AG20443 (cell line): Measurements from ENCODE around the gene NDFIP2.
A peak's percentile ranks its signal among the peaks of the same experiment; 100 is the strongest.

Experiments
- DNase-seq: peaks from one replicate; pipeline ENCODE4 v3.0.0; 2012; ENCODE audit warnings: low spot score, mixed read lengths

The NDFIP2 gene

GRCh38 chr13:79496188-79496587 lies 15.2 kb downstream of the NDFIP2 start:
- no peak for DNase-seq

- no peak for DNase-seq
These were observed 16.1 kb downstream of the NDFIP2 start for GRCh38 chr13:79497064-79497463.

- no peak for DNase-seq
These were observed 16.9 kb downstream of the NDFIP2 start for GRCh38 chr13:79497852-79498251.

GRCh38 chr13:79500829-79501228 lies 19.9 kb downstream of the NDFIP2 start:
- DNase-seq = no peak

GRCh38 chr13:79501538-79502232 lies 20.7 kb downstream of the NDFIP2 start:
- no peak for DNase-seq

GRCh38 chr13:79502859-79503468 lies 22.0 kb downstream of the NDFIP2 start:
- no peak for DNase-seq

GRCh38 chr13:79503473-79504017 lies 22.6 kb downstream of the NDFIP2 start:
- DNase-seq = no peak

- DNase-seq = no peak
These were observed 27.4 kb downstream of the NDFIP2 start for GRCh38 chr13:79508224-79508961.

- DNase-seq = no peak
These were observed 30.7 kb downstream of the NDFIP2 start for GRCh38 chr13:79511611-79512010.

GRCh38 chr13:79512950-79513349 lies 32.0 kb downstream of the NDFIP2 start:
- no peak for DNase-seq

GRCh38 chr13:79516595-79516994 lies 35.6 kb downstream of the NDFIP2 start:
- no peak for DNase-seq

- DNase-seq = no peak
These were observed 38.3 kb downstream of the NDFIP2 start for GRCh38 chr13:79519255-79519654.

- peak; percentile 7 for DNase-seq
These were observed 41.6 kb downstream of the NDFIP2 start for GRCh38 chr13:79522583-79522982.

GRCh38 chr13:79525064-79525857 lies 44.3 kb downstream of the NDFIP2 start:
- DNase-seq = no peak

- DNase-seq = no peak
These were observed 46.7 kb downstream of the NDFIP2 start for GRCh38 chr13:79527698-79528097.

GRCh38 chr13:79528356-79528755 lies 47.4 kb downstream of the NDFIP2 start:
- no peak for DNase-seq

- no peak for DNase-seq
These were observed 47.8 kb downstream of the NDFIP2 start for GRCh38 chr13:79528759-79529191.

- no peak for DNase-seq
These were observed 48.9 kb downstream of the NDFIP2 start for GRCh38 chr13:79529817-79530216.

- no peak for DNase-seq
These were observed 49.3 kb downstream of the NDFIP2 start for GRCh38 chr13:79530270-79530669.

- DNase-seq = no peak
These were observed 50.7 kb downstream of the NDFIP2 start for GRCh38 chr13:79531542-79532254.

GRCh38 chr13:79532576-79532975 lies 51.6 kb downstream of the NDFIP2 start:
- no peak for DNase-seq
